ENCODE measurements around the gene N4BP3.

N4BP3 gene

DNA sequence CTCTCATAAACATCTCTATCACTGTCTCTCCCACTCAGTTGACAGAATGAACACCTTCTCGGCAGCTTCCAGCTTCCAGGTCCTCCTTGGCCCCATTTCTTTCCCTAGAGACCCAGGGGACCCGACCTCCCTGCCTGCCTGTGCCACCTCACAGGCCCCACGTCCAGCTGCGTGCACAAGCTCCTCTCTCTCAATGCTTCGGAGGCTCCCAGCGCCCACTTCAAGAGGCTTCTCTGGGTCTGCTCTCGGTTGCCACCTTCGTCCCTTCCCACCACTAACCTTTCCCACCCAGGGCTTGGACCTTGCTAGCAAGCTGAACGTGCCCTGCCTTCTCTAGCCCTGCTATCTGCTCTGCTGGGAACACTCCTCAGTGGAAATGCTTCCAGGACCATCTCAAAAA is 2.8 kb upstream of the N4BP3 start:
- Histone ChIP-seq H3K36me3 (no peaks in the 10 kb centered on the region), H3K27me3 (peaks cover 69% of the 10 kb centered on the region), H3K27ac (no peak overlapping the region), H3K4me1 (ENCODE audit: control insufficient read depth in 1 of 2, insufficient read depth in 1 of 2, low read depth in 1 of 2, low read length in 1 of 2) (peaks cover 20 to 25% of the 10 kb centered on the region in 2 experiments), H3K9me3 (no peaks in the 10 kb centered on the region), H3K4me3 (ENCODE audit: low read depth in 1 of 2, low read length in 1 of 2) (no peak overlapping the region)
- TF ChIP-seq, protein P1, sequence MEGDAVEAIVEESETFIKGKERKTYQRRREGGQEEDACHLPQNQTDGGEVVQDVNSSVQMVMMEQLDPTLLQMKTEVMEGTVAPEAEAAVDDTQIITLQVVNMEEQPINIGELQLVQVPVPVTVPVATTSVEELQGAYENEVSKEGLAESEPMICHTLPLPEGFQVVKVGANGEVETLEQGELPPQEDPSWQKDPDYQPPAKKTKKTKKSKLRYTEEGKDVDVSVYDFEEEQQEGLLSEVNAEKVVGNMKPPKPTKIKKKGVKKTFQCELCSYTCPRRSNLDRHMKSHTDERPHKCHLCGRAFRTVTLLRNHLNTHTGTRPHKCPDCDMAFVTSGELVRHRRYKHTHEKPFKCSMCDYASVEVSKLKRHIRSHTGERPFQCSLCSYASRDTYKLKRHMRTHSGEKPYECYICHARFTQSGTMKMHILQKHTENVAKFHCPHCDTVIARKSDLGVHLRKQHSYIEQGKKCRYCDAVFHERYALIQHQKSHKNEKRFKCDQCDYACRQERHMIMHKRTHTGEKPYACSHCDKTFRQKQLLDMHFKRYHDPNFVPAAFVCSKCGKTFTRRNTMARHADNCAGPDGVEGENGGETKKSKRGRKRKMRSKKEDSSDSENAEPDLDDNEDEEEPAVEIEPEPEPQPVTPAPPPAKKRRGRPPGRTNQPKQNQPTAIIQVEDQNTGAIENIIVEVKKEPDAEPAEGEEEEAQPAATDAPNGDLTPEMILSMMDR (IDR thresholded peaks at IDR 0.05): no peak

DNA sequence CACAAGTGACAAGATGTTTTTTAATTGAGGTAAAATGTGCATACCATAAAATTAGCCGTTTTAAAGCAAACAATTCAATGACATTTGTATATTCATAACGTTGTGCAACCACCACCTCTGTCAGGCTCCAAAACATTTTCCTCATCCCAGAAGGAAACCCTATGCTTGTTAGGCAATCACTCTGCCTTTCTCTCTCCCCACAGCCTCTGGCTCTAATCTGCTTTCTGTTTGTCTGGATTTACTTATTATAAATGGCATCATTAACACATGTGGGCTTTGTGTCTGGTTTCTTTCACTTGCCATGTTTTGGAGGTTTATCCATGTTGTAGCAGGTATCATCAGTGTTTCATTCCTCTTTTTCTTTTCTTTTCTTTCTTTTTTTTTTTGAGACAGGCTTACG is 1.4 kb upstream of the N4BP3 start:
- peaks cover 20 to 25% of the 10 kb centered on the region in 2 experiments for H3K4me1 ChIP-seq (ENCODE audit: control insufficient read depth in 1 of 2, insufficient read depth in 1 of 2, low read depth in 1 of 2, low read length in 1 of 2)
- no peak overlapping the region for H3K4me3 ChIP-seq (ENCODE audit: low read depth in 1 of 2, low read length in 1 of 2)
- H3K27me3 ChIP-seq: peaks cover 77% of the 10 kb centered on the region
- no peaks in the 10 kb centered on the region for H3K36me3 ChIP-seq
- no peak overlapping the region for H3K27ac ChIP-seq
- no peaks in the 10 kb centered on the region for H3K9me3 ChIP-seq
- TF ChIP-seq, protein P1 (IDR thresholded peaks at IDR 0.05): no peak

DNA sequence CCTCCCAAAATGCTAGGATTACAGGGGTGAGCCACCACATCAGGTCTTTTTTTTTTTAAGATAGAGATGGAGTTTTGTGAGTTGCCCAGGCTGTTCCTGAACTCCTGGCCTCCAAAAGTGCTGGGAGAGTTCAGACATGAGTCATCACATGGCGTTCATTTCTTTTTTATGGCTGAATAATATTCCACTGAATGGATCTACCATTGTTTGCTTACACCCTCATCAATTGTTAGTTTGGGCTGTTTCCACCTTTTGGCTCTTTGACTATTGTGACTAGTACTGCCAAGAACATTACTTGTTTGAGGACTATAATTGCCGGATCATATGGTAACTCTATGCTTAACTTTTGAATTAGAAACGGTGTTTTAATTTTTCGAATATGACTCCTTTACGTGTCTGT is 787 bp upstream of the N4BP3 start:
- no peaks in the 10 kb centered on the region for H3K9me3 ChIP-seq
- H3K4me1 ChIP-seq (ENCODE audit: control insufficient read depth in 1 of 2, insufficient read depth in 1 of 2, low read depth in 1 of 2, low read length in 1 of 2): peaks cover 20 to 25% of the 10 kb centered on the region in 2 experiments
- H3K36me3 ChIP-seq: no peaks in the 10 kb centered on the region
- no peak overlapping the region for H3K27ac ChIP-seq
- no peak overlapping the region for H3K4me3 ChIP-seq (ENCODE audit: low read depth in 1 of 2, low read length in 1 of 2)
- peaks cover 79% of the 10 kb centered on the region for H3K27me3 ChIP-seq
- TF ChIP-seq, protein P1 (IDR thresholded peaks at IDR 0.05): no peak

DNA sequence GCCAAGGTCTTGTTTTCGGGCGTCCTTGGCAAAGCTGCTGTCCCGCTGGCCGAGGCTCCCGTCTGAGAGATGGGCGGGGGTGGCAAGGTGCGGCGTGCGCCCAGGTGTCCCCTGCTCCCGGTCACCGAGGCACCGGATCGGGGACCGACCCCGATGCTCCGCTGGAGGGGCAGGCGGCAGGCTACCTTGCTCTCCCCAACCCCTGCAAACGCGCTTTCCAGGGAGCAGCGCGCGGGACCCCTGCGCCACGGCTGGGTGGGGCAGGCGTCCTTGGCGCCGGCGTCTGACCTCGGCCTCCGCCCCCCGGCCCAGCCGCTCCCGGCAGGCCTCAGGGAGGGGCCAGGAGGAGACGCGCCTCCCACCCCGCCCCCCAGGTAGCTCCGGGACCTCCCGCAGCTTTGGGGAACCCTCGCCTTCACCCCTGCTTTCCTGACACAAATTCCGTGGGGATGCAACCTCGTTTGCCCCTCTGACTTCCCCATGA is 551 bp downstream of the N4BP3 start:
- TF ChIP-seq, protein P1 (IDR thresholded peaks at IDR 0.05): no peak
- H3K36me3 ChIP-seq: no peaks in the 10 kb centered on the region
- H3K9me3 ChIP-seq: no peaks in the 10 kb centered on the region
- peaks cover 18 to 22% of the 10 kb centered on the region in 2 experiments for H3K4me1 ChIP-seq (ENCODE audit: control insufficient read depth in 1 of 2, insufficient read depth in 1 of 2, low read depth in 1 of 2, low read length in 1 of 2)
- no peak overlapping the region for H3K27ac ChIP-seq
- peak overlapping the region in 1 of 2 experiments; percentile 27 for H3K4me3 ChIP-seq (ENCODE audit: low read depth in 1 of 2, low read length in 1 of 2)
- H3K27me3 ChIP-seq: peaks cover 83% of the 10 kb centered on the region

DNA sequence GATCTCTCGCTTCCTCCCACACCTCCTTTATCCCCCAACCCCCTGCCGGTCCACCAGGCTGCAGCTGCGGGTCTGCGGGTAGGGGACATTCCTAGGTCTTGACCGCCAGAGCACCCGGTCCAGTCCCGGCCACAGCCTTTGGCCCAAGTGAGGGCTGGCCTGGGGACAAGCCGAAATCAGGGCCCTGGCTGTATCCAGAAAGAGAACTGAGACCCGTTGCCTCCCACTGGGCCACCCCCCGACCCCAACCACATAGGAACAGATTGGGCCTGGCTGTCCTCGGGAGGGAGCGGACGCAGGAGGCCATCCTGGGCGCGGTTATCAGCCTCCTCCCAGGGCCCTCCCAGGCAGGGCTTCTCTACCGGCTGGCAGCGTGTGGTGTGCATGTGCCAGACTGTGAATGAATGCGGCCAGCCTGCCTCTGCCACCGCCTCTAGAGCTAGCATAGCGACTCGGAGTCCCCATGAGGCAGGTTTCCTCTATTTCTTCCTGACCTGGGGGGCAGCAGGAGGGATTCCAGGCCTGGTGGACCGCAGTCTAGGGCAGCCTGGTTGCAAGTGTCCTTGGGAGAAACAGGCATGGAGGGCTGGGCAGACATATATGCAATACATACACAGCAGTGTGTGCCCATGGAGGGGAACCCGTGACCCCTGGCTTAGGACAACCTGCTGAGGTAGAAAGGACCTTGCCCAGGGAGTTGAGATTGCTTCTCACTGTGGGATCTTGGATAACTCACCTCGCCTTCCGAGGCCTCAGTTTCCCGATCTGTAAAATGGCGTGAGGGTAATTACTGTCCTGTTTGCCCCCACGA is 1.2 kb downstream of the N4BP3 start:
- Histone ChIP-seq H3K27ac (no peak overlapping the region), H3K27me3 (peaks cover 90% of the 10 kb centered on the region), H3K4me3 (ENCODE audit: low read depth in 1 of 2, low read length in 1 of 2) (no peak overlapping the region), H3K36me3 (no peaks in the 10 kb centered on the region), H3K9me3 (no peaks in the 10 kb centered on the region), H3K4me1 (ENCODE audit: control insufficient read depth in 1 of 2, insufficient read depth in 1 of 2, low read depth in 1 of 2, low read length in 1 of 2) (peaks cover 15 to 20% of the 10 kb centered on the region in 2 experiments)
- TF ChIP-seq, protein P1 (IDR thresholded peaks at IDR 0.05): no peak

Measured in neutrophil (primary cell).